ENCODE results near the gene HCRTR1.

DNA sequence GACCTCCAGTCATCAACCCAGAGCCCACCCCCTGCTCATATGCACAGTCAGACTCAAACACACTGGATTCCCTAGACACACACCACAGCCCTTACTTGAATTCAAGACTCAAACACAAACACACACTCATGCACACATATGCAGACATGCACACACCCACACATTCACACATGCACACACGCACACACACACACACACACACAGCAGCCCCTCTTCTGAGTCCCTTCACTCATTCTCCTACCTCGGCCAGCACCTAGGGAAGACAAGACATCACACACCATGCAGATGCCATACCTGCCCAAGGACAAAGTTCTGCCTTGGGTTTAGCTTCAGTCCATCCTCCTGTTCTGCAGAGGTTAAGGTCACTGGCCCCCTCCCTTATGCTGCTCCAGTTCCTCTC lies 1.6 kb upstream of the HCRTR1 start:
- TF ChIP-seq, protein P1, sequence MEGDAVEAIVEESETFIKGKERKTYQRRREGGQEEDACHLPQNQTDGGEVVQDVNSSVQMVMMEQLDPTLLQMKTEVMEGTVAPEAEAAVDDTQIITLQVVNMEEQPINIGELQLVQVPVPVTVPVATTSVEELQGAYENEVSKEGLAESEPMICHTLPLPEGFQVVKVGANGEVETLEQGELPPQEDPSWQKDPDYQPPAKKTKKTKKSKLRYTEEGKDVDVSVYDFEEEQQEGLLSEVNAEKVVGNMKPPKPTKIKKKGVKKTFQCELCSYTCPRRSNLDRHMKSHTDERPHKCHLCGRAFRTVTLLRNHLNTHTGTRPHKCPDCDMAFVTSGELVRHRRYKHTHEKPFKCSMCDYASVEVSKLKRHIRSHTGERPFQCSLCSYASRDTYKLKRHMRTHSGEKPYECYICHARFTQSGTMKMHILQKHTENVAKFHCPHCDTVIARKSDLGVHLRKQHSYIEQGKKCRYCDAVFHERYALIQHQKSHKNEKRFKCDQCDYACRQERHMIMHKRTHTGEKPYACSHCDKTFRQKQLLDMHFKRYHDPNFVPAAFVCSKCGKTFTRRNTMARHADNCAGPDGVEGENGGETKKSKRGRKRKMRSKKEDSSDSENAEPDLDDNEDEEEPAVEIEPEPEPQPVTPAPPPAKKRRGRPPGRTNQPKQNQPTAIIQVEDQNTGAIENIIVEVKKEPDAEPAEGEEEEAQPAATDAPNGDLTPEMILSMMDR (IDR thresholded peaks at IDR 0.05) = no peak
- TF ChIP-seq EP300 (IDR thresholded peaks at IDR 0.05) = no peak
